H1 (cell line): ENCODE results near the gene BCAR1. TPM values are rescaled to one million over a fixed set of nuclear protein-coding genes. Genes with fewer than 3 reads are reported as not detected.

Experiments used
- SAP30 ChIP-seq: fragments of 300-600 bp; sonication (generic); IDR thresholded peaks from 2 replicates; pipeline ENCODE4 v1.7.1; 2012; ENCODE audit warnings: low read length, moderate library complexity, mild to moderate bottlenecking, inconsistent platforms; ENCODE audit not compliant: insufficient read depth, insufficient replicate concordance
- polyA plus RNA-seq, 7 experiments: library from polyadenylated mRNA; depleted of rRNA in 3 of 7; stranded (reverse) in 5 of 7; unstranded in 2 of 7; fragments of >200 nt in 5 of 7; fragments of 200-250 nt in 2 of 7; gene quantifications; 1 replicate in 5 of 7; 2 replicates in 1 of 7; 4 replicates in 1 of 7; pipeline versions ENCODE4 v1.2.1 to v1.2.3, GENCODE V29; 2011 to 2013; ENCODE audit warnings: missing spikeins in 2 of 7, mixed read lengths in 2 of 7
- total RNA-seq: library from RNA; stranded (reverse); fragmentation: NEBNext Ultra II Directional; extraction: Animal tissue kit (Norgen Biotek cat#: 25700); gene quantifications from 2 replicates; pipeline ENCODE4 v1.2.1, GENCODE V29; 2021

The BCAR1 gene
- total and polyA plus RNA-seq, 2 of the 8 experiments (the other 6 are each of a cell fraction or from before 2014, with no cell fraction given), result 59.8 to 105 TPM

- TF ChIP-seq SAP30, result no peak
Measured at GRCh38 chr16:75231570-75231969, 19.9 kb downstream of the BCAR1 start (continued).
